IMR-90 (cell line): ENCODE results near the gene FAM20C. TPM values are rescaled to one million over a fixed set of nuclear protein-coding genes. Genes with fewer than 3 reads are reported as not detected.

Experiments used
- ATAC-seq: fragments of 200-7000 bp; cut with Tn5 transposase; 2 replicates; pipeline ENCODE4 v1.9.1; 2020; ENCODE audit warnings: low read depth, mild to moderate bottlenecking, moderate library complexity
- BruUV-seq: library from RNA; stranded (reverse); fragments of 400-500 nt; replicated peaks from 2 replicates; lab custom pipeline; 2021; lab: Mats Ljungman, UMichigan
- CTCF ChIA-PET: fragments of 300-600 bp; formaldehyde crosslinking; extraction: SDS; loops from one replicate; lab custom pipeline; 2021; ENCODE audit warnings: antibody characterized with exemption; lab: Yijun Ruan, JAX
- POLR2A ChIA-PET: fragments of 300-600 bp; sonication (Branson Sonifier 250); formaldehyde crosslinking; loops from one replicate; lab custom pipeline; 2022; ENCODE audit warnings: antibody characterized with exemption; ENCODE audit not compliant: unreplicated experiment; lab: Charles Lee
- DNase-seq: peaks from one replicate; pipeline ENCODE4 v3.0.0; 2013
- H2AFZ ChIP-seq: replicated peaks from 2 replicates; pipeline ENCODE3; 2013; ENCODE audit warnings: low read length, mild to moderate bottlenecking; ENCODE audit not compliant: poor library complexity
- H2AK5ac ChIP-seq: 2 replicates; pipeline ENCODE4 v1.6.1; 2013; ENCODE audit warnings: low read depth, low read length, inconsistent platforms
- H2AK9ac ChIP-seq: replicated peaks from 2 replicates; pipeline ENCODE3; 2013; ENCODE audit warnings: mild to moderate bottlenecking, low read depth, low read length, moderate library complexity; ENCODE audit not compliant: poor library complexity
- H2BK120ac ChIP-seq: 2 replicates; pipeline ENCODE4 v1.6.1; 2013; ENCODE audit warnings: low read depth, low read length, inconsistent platforms
- H2BK15ac ChIP-seq: 3 replicates; pipeline ENCODE4 v1.6.1; 2013; ENCODE audit warnings: low read depth, low read length, inconsistent platforms
- H2BK20ac ChIP-seq: 2 replicates; pipeline ENCODE4 v1.6.1; 2013; ENCODE audit warnings: low read depth, mild to moderate bottlenecking, inconsistent platforms, low read length, moderate library complexity
- H2BK5ac ChIP-seq: 2 replicates; pipeline ENCODE4 v1.6.1; 2013; ENCODE audit warnings: mild to moderate bottlenecking, low read depth, low read length, inconsistent platforms; ENCODE audit not compliant: poor library complexity, severe bottlenecking
- H3K14ac ChIP-seq: replicated peaks from 2 replicates; pipeline ENCODE4 v1.6.1; 2013; ENCODE audit warnings: low read depth, low read length, inconsistent platforms
- H3K18ac ChIP-seq: 2 replicates; pipeline ENCODE4 v1.6.1; 2013; ENCODE audit warnings: low read depth, low read length, control low read depth
- H3K23ac ChIP-seq: 2 replicates; pipeline ENCODE4 v1.6.1; 2013; ENCODE audit warnings: low read depth, low read length, inconsistent platforms
- H3K27ac ChIP-seq: 2 replicates; pipeline ENCODE4 v1.5.1; 2013; ENCODE audit warnings: mild to moderate bottlenecking, control low read depth, low read length; ENCODE audit not compliant: insufficient read depth
- H3K27me3 ChIP-seq: 2 replicates; pipeline ENCODE4 v1.6.1; 2013; ENCODE audit warnings: low read length; ENCODE audit not compliant: control insufficient read depth, insufficient read depth
- H3K36me3 ChIP-seq: 2 replicates; pipeline ENCODE4 v1.6.1; 2013; ENCODE audit warnings: low read length, mixed read lengths; ENCODE audit not compliant: control insufficient read depth, insufficient read depth
- H3K4ac ChIP-seq: 2 replicates; pipeline ENCODE4 v1.6.1; 2013; ENCODE audit warnings: low read depth, low read length, inconsistent platforms
- H3K4me1 ChIP-seq: 2 replicates; pipeline ENCODE4 v1.6.1; 2013; ENCODE audit warnings: low read length, mixed read lengths; ENCODE audit not compliant: control insufficient read depth, insufficient read depth
- H3K4me2 ChIP-seq: 2 replicates; pipeline ENCODE4 v1.6.1; 2013; ENCODE audit warnings: low read depth, mild to moderate bottlenecking, control low read depth, low read length, moderate library complexity
- H3K4me3 ChIP-seq: 2 replicates; pipeline ENCODE4 v1.5.1; 2013; ENCODE audit warnings: low read depth, mild to moderate bottlenecking, control low read depth, low read length, moderate library complexity; ENCODE audit not compliant: insufficient read depth
- H3K56ac ChIP-seq: 2 replicates; pipeline ENCODE4 v1.6.1; 2013; ENCODE audit warnings: low read length, inconsistent platforms; ENCODE audit not compliant: insufficient read depth; ENCODE audit errors: extremely low read depth
- H3K79me1 ChIP-seq, 2 experiments: 2 replicates each; pipeline ENCODE4 v1.6.1; 2013; ENCODE audit warnings: low read length in 2 of 2, inconsistent platforms in 1 of 2, low read depth in 1 of 2
- H3K9ac ChIP-seq: 2 replicates; pipeline ENCODE4 v1.6.1; 2013; ENCODE audit warnings: low read depth, low read length, control low read depth
- H3K9me1 ChIP-seq: 2 replicates; pipeline ENCODE4 v1.6.1; 2013; ENCODE audit warnings: low read length, inconsistent platforms; ENCODE audit not compliant: insufficient read depth
- H3K9me3 ChIP-seq: 2 replicates; pipeline ENCODE4 v1.6.1; 2013; ENCODE audit warnings: low read length; ENCODE audit not compliant: control insufficient read depth, insufficient read depth
- H4K20me1 ChIP-seq: 2 replicates; pipeline ENCODE4 v1.6.1; 2013; ENCODE audit warnings: low read length, inconsistent platforms; ENCODE audit not compliant: insufficient read depth
- H4K5ac ChIP-seq: 2 replicates; pipeline ENCODE4 v1.6.1; 2013; ENCODE audit warnings: mild to moderate bottlenecking, low read depth, low read length, control low read depth
- H4K8ac ChIP-seq, 2 experiments: 2 replicates each; pipeline ENCODE4 v1.6.1; 2013; ENCODE audit warnings: low read depth in 2 of 2, low read length in 2 of 2, control low read depth in 1 of 2, inconsistent platforms in 1 of 2
- H4K91ac ChIP-seq: 2 replicates; pipeline ENCODE4 v1.6.1; 2013; ENCODE audit warnings: low read depth, low read length, inconsistent platforms; ENCODE audit not compliant: insufficient read depth
- BHLHE40 ChIP-seq: fragments of 150-350 bp; IDR thresholded peaks from 2 replicates; pipeline ENCODE4 v1.6.1; 2016; ENCODE audit warnings: mild to moderate bottlenecking, low read depth, low read length
- CEBPB ChIP-seq: IDR thresholded peaks from 2 replicates; pipeline ENCODE4 v1.6.1; 2012; ENCODE audit warnings: low read depth, low read length, improper control_type of control experiment
- CHD1 ChIP-seq: IDR thresholded peaks from 2 replicates; pipeline ENCODE4 v1.6.1; 2012; ENCODE audit warnings: low read depth, low read length, improper control_type of control experiment
- FOS ChIP-seq: fragments of 150-350 bp; IDR thresholded peaks from 2 replicates; pipeline ENCODE4 v1.6.1; 2016; ENCODE audit warnings: low read depth, low read length
- MAFK ChIP-seq: IDR thresholded peaks from 2 replicates; pipeline ENCODE4 v1.6.1; 2012; ENCODE audit warnings: low read depth, low read length, improper control_type of control experiment
- MAZ ChIP-seq: IDR thresholded peaks from 2 replicates; pipeline ENCODE4 v1.6.1; 2012; ENCODE audit warnings: low read depth, mild to moderate bottlenecking, low read length, improper control_type of control experiment, moderate library complexity, borderline replicate concordance
- MXI1 ChIP-seq: IDR thresholded peaks from 2 replicates; pipeline ENCODE4 v1.6.1; 2012; ENCODE audit warnings: low read depth, mild to moderate bottlenecking, low read length, moderate library complexity, borderline replicate concordance
- NFE2L2 ChIP-seq: fragments of 150-350 bp; IDR thresholded peaks from 2 replicates; pipeline ENCODE4 v1.6.1; 2016; ENCODE audit warnings: low read depth, mild to moderate bottlenecking, low read length
- POLR2A ChIP-seq: IDR thresholded peaks from 2 replicates; pipeline ENCODE4 v1.6.1; 2012; ENCODE audit warnings: mild to moderate bottlenecking, low read depth, low read length
- RAD21 ChIP-seq: IDR thresholded peaks from 2 replicates; pipeline ENCODE4 v1.6.1; 2012; ENCODE audit warnings: low read length, improper control_type of control experiment
- RCOR1 ChIP-seq: IDR thresholded peaks from 2 replicates; pipeline ENCODE4 v1.6.1; 2012; ENCODE audit warnings: mild to moderate bottlenecking, low read length, improper control_type of control experiment; ENCODE audit not compliant: insufficient replicate concordance
- RFX5 ChIP-seq: IDR thresholded peaks from 2 replicates; pipeline ENCODE4 v1.8.0; 2012; ENCODE audit warnings: low read depth, mild to moderate bottlenecking, low read length, moderate library complexity
- SMC3 ChIP-seq: fragments of 150-350 bp; IDR thresholded peaks from 2 replicates; pipeline ENCODE4 v1.6.1; 2016; ENCODE audit warnings: low read depth, mild to moderate bottlenecking, antibody characterized with exemption, low read length, moderate library complexity
- WGBS, 2 experiments: methylation state at CpG; one replicate each; pipeline versions ENCODE4 v1.1.5 to v1.1.7; 2013; ENCODE audit warnings: missing lambda C conversion rate in 2 of 2; ENCODE audit not compliant: insufficient read length in 1 of 2; ENCODE audit errors: extremely low coverage in 2 of 2; 5-methylcytosine and 5-hydroxymethylcytosine counted together
- dilution Hi-C: fragments of 300-500 bp; cut with HindIII; formaldehyde crosslinking; loops from one replicate; pipeline ENCODE4 v1.14.3; 2018; ENCODE audit warnings: low sequenced_read_pairs; ENCODE audit not compliant: unreplicated experiment
- in situ Hi-C: fragments of 300-500 bp; cut with MboI; formaldehyde crosslinking; loops from 3 replicates; pipeline ENCODE4 v1.14.3; 2019; ENCODE audit warnings: low sequenced_read_pairs, inconsistent platforms, mixed read lengths
- intact Hi-C: fragments of 100-400 bp; cut with micrococcal nuclease; formaldehyde crosslinking; loops from 2 replicates; pipeline ENCODE4 v1.10.0; 2022
- polyA plus RNA-seq, 3 experiments: library from polyadenylated mRNA; depleted of rRNA; stranded (reverse); fragments of >200 nt; gene quantifications; 2 replicates each; pipeline ENCODE4 v1.2.3, GENCODE V29; 2012; ENCODE audit warnings: low replicate concordance in 1 of 3
- total RNA-seq: library from RNA; depleted of rRNA; stranded (reverse); fragments of >200 nt; gene quantifications from 2 replicates; pipeline ENCODE4 v1.2.3, GENCODE V29; 2012
- TF ChIP-seq, protein P1 (sequence below): fragments of 150-350 bp; IDR thresholded peaks from 2 replicates; pipeline ENCODE4 v1.6.1; 2016; ENCODE audit warnings: low read depth, mild to moderate bottlenecking, low read length, moderate library complexity, borderline replicate concordance
- TF ChIP-seq, protein P2 (sequence below): fragments of 150-350 bp; IDR thresholded peaks from 2 replicates; pipeline ENCODE4 v1.6.1; 2017; ENCODE audit warnings: mild to moderate bottlenecking, antibody characterized with exemption, low read length, low read depth
- TF ChIP-seq, protein P3 (sequence below): conservative IDR thresholded peaks from 2 replicates; pipeline ENCODE4 v1.5.1; 2012; ENCODE audit warnings: mild to moderate bottlenecking, low read depth, low read length, improper control_type of control experiment

Gene FAM20C
- total and polyA plus RNA-seq, 2 of the 4 experiments (the other 2 are of a cell fraction) = 7.7 to 36.6 TPM

DNA sequence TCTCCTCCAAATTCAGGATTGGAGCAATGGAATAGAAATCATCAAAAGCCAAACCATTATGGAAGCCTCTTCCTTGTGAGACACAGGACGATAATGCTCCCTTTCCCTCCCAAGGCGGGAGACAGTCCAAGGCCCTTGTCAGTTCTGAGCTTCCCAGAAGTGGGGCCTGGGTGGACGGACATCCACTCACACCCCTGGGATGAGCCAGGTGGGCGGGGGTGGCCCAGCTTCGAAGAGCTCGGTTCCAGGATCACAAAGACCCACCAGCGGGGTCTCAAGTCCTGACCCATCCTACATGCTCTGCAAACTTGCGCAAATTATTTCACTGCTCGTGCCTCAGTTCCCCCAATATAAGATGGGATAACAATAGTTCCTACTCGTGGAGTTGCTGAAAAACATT is 87.5 kb downstream of the FAM20C start:
- Histone ChIP-seq H2BK15ac (no peak overlapping the region), H3K27ac (no peak overlapping the region), H3K4me3 (no peak overlapping the region), H4K5ac (no peak overlapping the region), H4K20me1 (no peaks in the 10 kb centered on the region), H3K9me3 (peaks cover 18% of the 10 kb centered on the region), H4K8ac (no peak overlapping the region), H3K23ac (no peak overlapping the region), H4K91ac (no peak overlapping the region), H2BK5ac (no peak overlapping the region), H2BK20ac (no peak overlapping the region), H3K4ac (no peak overlapping the region), H3K9me1 (no peaks in the 10 kb centered on the region), H3K79me1 (no peaks in the 10 kb centered on the region), H3K4me2 (no peak overlapping the region), H3K14ac (no peak overlapping the region), H3K27me3 (peaks cover 27% of the 10 kb centered on the region), H2AFZ (no peak overlapping the region), H3K4me1 (no peaks in the 10 kb centered on the region), H2BK120ac (no peak overlapping the region), H3K56ac (no peak overlapping the region), H3K9ac (no peak overlapping the region), H3K18ac (no peak overlapping the region), H2AK5ac (no peak overlapping the region), H2AK9ac (no peak overlapping the region), H3K36me3 (no peaks in the 10 kb centered on the region)
- intact Hi-C loops = no loop called here
- TF ChIP-seq FOS (no peak), MAZ (no peak), MXI1 (no peak), RAD21 (no peak), SMC3 (no peak), CHD1 (no peak), BHLHE40 (no peak), POLR2A (no peak), CEBPB (no peak), MAFK (no peak), RFX5 (no peak), RCOR1 (no peak), NFE2L2 (no peak)
- TF ChIP-seq, protein P1, sequence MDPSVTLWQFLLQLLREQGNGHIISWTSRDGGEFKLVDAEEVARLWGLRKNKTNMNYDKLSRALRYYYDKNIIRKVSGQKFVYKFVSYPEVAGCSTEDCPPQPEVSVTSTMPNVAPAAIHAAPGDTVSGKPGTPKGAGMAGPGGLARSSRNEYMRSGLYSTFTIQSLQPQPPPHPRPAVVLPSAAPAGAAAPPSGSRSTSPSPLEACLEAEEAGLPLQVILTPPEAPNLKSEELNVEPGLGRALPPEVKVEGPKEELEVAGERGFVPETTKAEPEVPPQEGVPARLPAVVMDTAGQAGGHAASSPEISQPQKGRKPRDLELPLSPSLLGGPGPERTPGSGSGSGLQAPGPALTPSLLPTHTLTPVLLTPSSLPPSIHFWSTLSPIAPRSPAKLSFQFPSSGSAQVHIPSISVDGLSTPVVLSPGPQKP = no peak
- TF ChIP-seq, protein P2, sequence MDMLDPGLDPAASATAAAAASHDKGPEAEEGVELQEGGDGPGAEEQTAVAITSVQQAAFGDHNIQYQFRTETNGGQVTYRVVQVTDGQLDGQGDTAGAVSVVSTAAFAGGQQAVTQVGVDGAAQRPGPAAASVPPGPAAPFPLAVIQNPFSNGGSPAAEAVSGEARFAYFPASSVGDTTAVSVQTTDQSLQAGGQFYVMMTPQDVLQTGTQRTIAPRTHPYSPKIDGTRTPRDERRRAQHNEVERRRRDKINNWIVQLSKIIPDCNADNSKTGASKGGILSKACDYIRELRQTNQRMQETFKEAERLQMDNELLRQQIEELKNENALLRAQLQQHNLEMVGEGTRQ = no peak
- TF ChIP-seq, protein P3, sequence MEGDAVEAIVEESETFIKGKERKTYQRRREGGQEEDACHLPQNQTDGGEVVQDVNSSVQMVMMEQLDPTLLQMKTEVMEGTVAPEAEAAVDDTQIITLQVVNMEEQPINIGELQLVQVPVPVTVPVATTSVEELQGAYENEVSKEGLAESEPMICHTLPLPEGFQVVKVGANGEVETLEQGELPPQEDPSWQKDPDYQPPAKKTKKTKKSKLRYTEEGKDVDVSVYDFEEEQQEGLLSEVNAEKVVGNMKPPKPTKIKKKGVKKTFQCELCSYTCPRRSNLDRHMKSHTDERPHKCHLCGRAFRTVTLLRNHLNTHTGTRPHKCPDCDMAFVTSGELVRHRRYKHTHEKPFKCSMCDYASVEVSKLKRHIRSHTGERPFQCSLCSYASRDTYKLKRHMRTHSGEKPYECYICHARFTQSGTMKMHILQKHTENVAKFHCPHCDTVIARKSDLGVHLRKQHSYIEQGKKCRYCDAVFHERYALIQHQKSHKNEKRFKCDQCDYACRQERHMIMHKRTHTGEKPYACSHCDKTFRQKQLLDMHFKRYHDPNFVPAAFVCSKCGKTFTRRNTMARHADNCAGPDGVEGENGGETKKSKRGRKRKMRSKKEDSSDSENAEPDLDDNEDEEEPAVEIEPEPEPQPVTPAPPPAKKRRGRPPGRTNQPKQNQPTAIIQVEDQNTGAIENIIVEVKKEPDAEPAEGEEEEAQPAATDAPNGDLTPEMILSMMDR = no peak
- ChIA-PET POLR2A (no interaction called here), CTCF (no interaction called here)
- BruUV-seq = no TSS peak
- dilution Hi-C loops = no loop called here
- DNase-seq = no peak
- WGBS, 2 experiments = 70% methylated on average over 3 of the region's 10 CpGs; no CpG with 5 or more reads in 1 of the 2 experiments
- no peak for ATAC-seq
- in situ Hi-C loops = no loop called here
